Measurements from ENCODE around the gene SLX4IP.
A peak's percentile ranks its signal among the peaks of the same experiment; 100 is the strongest.

SLX4IP gene

DNA sequence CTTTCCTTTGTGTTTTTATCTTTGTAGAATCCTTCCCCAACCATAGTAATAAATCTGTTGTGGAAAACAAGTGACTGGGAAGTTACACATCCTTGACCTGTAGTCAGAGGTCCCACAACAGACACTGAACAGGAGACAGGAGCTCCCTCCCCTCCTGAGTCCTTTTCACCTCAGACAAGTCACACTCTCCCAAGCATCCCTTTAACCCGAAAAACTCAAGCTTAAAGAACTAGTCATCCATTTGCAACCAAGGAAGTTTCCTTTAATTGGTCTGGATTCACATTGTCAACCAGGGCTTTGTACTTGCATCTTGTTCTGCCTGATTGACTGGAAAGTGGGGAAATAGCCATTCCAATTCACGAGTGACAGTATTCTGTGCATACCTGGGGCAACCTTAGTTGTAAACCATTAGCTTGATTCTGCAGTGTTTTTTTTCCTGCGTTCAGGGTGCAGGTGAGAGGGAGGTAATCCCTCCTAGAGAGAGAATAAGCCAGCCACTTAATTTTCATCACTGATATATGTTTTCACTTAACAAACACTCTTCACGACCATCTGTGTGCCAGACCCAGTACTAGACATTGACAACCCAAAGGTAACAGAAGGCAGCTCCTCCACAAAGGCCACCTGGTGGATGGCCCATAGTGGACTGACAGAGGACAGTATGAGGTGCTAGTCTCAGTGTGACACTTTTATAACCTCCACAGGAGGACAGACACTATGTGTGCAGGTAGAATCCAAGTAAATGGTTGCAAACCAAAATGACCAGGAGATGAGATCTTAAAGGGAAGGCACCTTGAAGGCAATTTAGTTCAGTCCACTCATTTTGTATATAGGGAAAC, 112.4 kb downstream of the SLX4IP start:
- DNase-seq (ENCODE audit: extremely low read depth in 1 of 2, low read depth in 1 of 2) = no peak

DNA sequence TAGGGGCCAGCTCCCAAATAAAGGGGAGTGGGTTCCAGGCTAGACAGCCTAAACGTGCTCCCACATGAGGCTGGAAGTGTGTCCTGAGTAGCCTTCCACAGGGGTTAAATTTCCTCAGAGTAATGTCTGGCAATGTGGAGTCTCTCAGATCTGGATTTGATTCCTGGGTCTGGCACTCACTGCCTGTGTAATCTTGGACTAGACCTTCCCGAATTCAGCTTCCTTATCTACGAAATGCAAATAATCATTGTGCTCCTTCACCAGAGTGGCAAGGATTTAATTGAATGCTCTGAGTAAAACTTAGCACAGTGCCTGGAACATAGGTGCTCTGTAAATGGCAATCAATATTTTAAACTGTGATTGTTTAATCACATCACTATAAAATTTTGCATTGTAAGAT, 114.4 kb downstream of the SLX4IP start:
- DNase-seq (ENCODE audit: extremely low read depth in 1 of 2, low read depth in 1 of 2) = no peak

DNA sequence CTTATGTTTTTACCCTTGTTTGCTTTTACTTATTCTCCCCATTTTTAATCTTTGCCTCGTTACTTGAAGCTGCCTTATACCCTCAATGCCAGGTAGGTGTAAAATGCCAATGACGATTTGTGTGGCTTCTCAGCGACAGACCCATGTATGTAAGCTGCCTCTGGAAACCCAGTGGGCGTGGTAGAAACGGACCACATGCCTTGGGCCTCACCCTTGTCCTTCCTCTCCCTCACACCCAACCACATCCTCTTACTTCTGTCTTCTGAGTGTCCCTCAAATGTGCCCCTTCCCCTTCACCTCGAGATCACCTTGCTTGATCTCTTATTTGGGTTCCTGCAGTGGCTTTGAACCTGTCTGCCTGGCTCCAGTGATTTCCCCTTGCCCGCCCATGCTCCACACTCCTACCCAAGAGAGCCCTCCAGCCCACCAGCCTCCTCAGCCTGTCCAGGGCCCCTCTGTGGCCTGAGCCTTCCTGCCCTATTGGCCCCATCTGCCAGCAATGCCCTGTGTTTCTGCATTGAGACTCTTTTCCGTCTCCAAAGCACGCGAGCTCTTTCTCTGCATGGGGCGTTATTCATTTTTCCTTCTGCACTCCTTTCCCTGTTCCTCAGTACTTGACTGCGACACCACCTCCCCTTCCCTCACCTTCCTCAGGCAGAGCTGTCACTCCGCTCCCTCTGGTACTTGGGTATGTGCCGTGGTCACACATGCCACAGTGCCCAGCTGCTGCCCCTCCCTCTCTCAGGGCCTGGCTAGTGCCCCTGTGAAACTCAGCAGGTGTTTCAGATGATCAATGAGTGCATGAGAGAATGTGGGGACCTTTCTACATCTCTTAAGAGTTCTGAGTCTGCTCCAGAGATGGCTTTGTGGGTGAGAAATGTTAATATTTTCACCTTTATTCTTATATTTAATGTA, 115.4 kb downstream of the SLX4IP start:
- no peak for DNase-seq (ENCODE audit: extremely low read depth in 1 of 2, low read depth in 1 of 2)

DNA sequence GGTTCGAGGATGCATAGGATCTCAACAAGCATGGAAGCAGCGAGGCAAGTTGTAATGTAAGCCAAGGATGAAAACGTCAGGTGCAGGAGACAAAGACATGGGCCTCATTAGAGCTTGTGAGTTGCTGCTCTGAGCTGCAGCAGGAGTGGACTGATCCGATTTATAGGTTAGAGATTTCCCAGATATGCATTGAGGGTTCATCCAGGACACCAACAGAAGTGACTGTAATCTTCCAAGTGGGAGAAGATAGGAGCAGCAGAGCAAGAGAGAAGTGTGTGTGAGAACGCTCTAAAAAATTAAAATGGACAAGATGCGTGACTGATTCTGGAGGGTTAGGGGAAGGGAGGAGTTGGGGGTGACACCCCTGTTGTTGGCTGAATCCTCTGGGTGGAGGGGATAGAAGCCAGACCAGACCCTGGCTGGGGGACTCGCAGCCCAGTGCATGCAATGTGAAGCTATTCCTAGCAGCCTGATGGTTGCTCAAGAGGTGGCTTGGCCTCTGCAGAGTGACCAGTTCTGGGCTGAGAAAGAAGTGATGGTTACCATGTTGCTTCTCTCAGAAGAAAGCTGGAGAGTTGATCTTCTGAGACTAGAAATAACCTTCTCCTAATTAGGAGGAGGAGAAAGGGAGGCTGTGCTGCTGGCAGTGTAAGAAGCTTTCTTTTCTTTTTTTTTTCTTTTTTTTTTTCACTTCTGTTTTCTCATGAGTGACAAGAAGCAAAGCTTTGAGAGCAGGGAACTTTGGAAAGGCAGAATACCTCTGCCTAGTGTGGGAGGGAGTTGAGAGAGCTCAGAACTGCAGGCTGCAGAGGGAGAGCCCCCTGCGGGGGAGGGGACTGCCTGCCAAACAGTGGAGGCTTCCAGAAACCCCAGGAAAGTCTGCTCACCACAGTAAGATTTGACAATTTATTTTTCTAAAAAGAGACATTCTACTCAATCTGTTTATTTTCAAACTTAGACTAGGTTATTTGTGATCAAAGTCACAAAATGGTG, 116.9 kb downstream of the SLX4IP start:
- DNase-seq (ENCODE audit: extremely low read depth in 1 of 2, low read depth in 1 of 2) = no peak

DNA sequence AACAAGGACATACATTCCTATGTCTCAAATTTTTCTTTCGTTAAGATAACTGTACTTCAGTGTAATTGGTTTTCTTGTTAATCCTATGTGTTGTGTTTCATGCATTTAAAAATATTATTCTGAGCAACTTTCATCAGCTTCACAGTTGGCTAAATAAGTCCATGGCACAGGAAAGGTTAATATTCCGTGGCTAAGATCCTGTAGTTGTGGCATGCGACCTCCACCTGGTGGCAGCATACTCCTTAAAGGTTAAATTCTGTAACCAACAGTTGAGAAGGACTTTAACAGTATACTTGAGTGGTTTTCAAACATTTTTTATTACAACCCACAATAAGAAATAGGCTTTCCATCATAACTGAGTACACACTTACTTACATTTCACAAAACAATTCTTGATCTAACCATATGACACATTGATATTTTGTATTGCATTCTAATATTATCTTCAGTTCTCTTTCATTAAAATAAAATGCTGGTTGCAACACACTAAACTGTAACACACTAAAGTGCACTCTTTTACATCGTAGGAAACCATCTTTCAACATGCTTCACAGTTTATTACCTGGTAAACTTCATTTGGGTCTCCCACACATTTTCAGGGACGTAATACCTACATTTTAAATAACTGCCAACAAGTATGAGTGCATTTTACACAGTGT, 118.3 kb downstream of the SLX4IP start:
- DNase-seq (ENCODE audit: extremely low read depth in 1 of 2, low read depth in 1 of 2) = peak in 1 of 2 donors; percentile 26

DNA sequence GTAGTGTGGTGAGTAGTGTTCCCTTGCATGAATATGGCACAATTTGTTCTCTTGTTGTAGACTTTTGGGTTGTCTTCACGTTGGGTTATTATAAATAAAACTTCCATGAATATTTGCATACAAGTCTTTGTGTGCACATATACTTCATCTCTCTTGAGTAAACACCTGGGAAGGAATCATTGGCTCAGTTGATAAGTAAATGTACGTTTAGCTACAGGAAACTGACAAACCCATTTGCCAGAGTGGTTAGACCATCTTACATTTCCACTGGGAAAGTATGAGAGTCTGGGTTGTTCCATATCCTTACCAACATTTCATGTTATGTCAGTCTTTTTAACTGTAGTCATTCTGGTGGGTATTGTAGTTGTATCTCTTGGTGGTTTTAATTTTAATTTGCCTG, 119.2 kb downstream of the SLX4IP start:
- DNase-seq (ENCODE audit: extremely low read depth in 1 of 2, low read depth in 1 of 2) = no peak

DNA sequence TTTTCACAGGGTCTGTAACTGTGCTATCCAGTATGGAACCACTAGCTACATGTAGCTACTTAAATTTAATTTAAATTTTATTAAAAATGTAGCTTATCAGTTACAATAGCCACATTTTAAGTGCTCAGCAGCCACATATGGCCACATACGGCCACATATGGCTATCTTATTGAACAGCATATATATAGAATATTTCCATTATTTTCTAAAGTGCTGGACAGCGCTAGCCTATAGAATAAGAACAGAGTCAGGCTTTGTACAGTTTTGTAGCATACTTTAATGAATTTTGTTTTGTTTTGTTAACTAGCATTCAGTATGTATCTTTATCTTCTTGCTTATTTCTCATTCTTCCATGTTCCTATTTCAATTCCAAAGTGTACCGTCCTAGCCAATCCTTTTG, 120.3 kb downstream of the SLX4IP start:
- no peak for DNase-seq (ENCODE audit: extremely low read depth in 1 of 2, low read depth in 1 of 2)

DNA sequence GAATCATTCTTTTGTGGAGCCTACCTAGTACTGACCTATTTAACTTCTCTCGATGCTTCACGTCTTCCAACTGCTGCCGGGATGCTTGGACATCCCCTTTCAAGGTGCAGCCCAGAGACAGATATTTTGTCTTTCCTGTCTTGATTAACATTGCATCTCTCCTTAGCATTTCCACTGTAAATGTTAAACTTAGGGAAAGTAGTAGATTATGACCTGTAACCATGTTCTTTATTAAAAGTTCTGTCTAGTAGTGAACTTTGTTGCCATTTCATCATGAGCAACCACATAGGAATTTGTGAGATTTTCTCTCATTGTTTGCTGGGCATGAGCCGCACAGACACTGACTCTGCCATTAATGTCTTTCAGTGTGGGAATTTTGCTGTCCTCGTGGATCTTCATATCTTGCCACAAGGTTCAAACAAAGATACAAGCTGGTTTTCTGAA, 120.8 kb downstream of the SLX4IP start:
- no peak for DNase-seq (ENCODE audit: extremely low read depth in 1 of 2, low read depth in 1 of 2)

DNA sequence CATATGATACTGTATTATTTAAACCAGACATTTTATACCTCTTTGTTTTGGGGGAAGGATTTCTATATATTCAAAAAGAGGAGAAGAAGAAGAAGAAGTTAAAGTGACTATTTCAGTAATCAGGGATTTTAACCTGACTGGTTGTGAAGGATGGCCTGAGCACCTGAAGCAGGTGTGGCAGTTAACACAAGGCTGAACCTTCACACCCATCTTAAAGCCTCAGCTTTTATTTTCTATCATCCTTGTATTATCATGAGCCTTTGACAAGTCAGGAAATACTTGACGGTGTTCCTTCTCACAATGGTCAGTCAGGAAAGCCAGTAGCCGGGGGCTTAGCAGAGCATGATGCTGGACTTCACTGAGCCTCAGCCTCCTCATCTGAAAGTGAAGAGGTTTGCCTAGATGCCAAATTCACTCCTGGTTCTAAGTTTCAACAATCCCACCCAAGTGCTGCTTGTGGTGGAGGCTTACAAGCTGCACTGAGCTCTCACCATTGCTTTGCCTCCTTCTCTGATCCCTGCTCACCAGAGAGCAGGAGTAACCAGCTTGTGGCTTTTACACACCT, 121.5 kb downstream of the SLX4IP start:
- DNase-seq (ENCODE audit: extremely low read depth in 1 of 2, low read depth in 1 of 2) = no peak

DNA sequence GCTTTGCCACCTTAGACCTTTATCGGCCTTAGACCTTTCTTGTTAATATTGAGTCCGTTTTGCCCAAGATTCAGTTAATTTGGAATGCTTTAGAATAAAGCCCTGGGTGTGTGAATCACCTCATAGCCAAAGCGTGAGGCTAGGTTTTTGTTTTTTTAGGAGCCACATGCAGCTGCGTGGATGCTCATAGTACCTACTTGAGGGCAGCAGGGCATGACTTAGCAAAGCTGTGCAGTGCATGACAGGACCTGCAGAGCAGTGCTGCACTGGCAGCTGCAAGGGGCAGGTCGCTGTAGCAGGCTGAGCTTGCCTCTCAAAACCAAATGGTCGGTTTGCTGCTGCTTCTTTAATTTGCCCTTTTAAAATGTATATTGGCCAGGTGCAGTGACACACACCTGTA, 122.6 kb downstream of the SLX4IP start:
- DNase-seq (ENCODE audit: extremely low read depth in 1 of 2, low read depth in 1 of 2) = no peak

DNA sequence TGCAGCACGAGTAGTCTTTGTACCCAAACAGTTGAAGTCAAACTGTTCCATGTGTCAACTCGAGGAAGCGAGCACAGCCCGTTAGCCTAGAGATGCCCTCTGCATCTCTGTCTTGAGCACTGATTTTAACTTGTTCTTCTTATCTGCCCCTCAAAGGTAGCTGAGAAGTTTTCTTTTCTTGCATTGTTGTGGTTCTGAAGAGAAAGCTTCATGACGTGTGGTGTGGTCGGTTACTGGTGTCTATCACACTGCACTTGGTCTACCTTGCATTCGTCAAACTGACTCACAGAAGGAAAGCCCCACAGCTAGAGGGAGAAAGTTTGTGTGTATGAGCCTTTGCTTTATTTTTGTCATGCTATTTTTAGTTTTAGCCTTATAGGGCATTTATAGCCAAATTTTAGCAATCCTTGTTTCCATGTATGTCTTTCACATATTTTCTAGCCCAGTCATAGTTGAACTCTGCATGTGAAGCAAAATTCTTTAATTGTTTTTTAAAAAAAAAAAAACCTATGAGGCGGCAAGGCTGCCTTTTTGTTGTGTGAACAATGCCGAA, 123.6 kb downstream of the SLX4IP start:
- DNase-seq (ENCODE audit: extremely low read depth in 1 of 2, low read depth in 1 of 2) = peak; percentile 17 to 65

DNA sequence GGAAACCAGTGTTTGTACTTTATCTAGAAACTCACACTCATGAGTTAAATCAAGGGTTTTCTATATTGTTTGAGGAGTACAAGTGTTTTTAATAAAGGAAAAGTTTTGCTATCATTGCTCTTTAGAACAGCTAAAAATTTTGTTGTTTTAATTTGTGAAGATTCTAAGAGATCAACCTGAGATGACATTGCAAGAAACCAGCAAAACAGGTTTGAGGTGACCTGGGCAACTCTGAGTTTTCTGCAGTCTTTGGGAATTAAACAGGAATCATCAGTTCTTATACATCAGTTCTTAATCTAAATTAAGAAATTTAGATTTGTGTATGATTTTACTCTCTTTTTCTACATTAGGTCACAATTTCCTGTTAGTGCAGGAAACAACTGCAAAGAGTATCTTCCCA, 124.2 kb downstream of the SLX4IP start:
- no peak for DNase-seq (ENCODE audit: extremely low read depth in 1 of 2, low read depth in 1 of 2)

DNA sequence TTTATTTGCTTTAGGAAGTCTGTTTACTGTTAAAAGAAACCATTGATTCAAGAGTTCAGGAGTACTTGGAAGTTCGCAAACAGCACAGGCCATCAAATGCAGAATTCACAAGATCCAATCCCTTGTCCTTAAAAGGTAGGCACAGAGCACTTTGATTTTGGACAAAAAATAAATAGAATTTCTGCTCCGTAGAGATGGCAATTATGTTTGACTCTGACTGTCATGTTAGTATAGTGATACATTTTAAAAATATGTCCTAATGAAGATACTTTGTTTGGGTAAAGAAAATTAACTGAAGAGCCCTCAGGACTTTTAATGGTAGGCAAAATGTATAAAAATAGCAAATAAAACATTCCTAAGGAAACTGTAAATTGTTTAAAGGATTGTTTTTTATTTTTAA, 125.6 kb downstream of the SLX4IP start:
- no peak for DNase-seq (ENCODE audit: extremely low read depth in 1 of 2, low read depth in 1 of 2)

DNA sequence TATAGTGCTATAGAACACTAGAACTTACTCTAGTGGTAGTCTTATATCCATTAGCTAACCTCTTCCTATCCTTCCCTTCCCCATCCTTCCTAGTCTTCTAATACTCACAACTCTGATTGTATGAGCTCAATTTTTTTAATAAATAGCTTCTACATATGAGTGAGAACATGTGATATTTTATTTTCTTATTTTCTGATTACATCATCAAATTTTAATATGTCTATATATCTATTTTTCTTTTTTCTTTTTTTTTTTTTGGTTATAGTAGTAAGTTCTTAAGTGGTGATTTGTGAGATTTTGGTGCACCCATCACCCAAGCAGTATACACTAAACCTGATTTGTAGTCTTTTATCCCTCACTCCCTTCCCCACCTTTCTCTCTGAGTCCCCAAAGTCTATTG, 126.2 kb downstream of the SLX4IP start:
- DNase-seq (ENCODE audit: extremely low read depth in 1 of 2, low read depth in 1 of 2) = no peak

DNA sequence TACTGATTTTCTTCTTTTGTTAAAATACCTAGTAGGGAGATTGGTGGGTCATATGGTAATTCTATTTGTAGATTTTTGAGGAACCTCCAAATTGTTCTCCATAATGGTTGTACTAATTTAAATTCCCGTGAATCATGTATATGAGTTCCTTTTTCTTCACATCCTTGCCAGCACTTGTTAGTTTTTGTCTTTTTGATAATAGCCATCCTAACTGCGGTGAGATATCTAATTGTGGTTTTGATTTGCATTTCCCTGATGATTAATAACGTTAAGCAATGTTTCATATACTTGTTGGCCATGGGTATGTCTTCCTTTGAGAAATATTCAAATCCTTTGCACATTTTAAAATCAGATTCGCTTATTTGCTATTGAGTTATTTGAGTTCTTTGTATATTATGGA, 127.8 kb downstream of the SLX4IP start:
- DNase-seq (ENCODE audit: extremely low read depth in 1 of 2, low read depth in 1 of 2) = no peak

DNA sequence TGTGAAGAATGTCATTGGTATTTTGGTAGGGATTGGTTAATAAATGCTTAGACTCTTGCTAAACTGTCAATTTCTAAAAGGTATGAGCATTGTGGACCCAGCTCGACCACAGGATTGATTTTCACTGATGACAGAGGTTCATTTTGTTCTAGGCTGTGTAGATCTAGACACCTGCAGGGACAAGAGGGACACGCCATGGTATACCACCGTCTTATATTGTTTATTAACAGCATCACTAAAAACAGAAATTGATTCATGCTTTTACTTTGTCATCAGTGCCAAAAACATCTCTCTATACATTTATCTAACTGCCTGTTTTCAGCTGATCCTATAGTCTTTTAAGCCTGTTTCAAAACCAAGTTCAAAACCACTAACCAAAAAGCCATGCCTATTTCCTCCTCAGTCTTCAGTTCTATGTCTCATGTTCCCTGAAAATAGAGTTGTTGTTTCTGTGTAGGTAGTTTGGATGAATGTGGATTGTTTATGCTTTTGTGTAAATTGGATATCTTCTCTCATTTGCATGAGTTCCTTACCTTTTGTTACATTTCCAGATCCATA, 128.9 kb downstream of the SLX4IP start:
- DNase-seq (ENCODE audit: extremely low read depth in 1 of 2, low read depth in 1 of 2) = no peak

DNA sequence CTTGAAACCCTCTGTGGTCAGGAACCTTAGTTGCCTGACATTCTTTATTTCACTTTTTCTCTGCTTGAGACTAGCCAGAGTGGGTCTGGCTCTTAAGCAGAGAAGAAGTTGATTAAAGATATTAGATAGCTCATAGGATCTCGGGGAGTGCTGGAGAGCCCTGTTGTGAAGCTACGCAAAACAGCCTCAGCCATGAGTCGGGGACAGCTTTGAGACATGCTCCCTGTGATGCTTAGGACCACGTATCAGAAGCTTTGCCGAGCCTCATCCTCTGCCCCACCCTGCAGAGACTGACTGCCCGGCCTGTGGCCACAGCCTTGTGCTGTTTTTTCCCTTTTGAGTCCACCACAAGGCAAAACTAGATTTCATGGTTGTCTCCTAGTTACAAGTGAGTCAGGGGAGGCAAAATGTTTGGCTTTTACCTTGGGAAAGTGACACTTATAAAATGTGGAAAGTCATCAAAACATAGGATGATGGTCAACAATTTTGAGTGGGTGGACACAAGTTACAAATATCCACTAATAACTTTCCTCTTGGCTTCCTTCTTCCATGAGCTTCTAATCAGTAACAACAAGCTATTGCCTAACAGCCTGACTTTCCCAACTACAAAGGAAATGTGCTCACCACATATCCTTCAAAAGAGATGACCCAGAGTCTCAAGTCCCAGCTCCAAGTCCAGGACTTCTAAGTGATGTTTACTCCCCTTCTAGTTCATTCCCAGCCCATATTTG, 130.3 kb downstream of the SLX4IP start:
- DNase-seq (ENCODE audit: extremely low read depth in 1 of 2, low read depth in 1 of 2) = no peak

All from stimulated activated CD8-positive, alpha-beta memory T cell treated with anti-CD3 and anti-CD28 coated beads, Interleukin-7, amount 100 ng/mL, for 48 hours (primary cell).